ENCODE data around the gene GPS2.

GPS2 gene

DNA sequence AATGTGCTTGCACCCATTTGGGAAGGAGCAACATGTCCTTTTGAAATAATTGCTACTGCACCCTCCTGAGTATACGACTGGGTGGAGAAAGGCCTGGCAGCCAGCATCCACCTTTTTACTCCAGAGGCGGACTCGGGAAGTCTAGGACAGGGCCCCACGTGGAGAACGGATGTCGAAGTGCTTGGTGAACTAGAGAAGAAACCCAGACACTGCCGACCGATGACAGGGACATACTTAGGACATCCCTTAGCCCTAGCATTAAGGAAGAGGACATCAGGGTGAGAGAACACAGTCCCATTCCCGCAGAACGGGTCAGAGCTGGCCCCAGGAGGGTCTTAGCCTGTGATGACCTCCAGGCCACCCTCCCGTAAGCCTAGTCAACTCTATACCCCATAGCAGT is 24.5 kb downstream of the GPS2 start:
- POLR2A ChIA-PET = interaction anchor here (0.5 to 2.0 kb wide), 3 partner anchors 9 to 70 kb away, joined by 4 to 5 read pairs (median 5); partner anchors contain the start of gene SLC2A4
- Histone ChIP-seq H3K4me1 (ENCODE audit: control insufficient read depth, insufficient read depth, low read length) (peaks cover 3% of the 10 kb centered on the region; the same call in 1 of the 2 replicates), H3K27ac (ENCODE audit: extremely low read depth, low read depth, low read length) (no peak overlapping the region), H3K36me3 (ENCODE audit: control insufficient read depth in 2 of 2, insufficient read depth in 1 of 2, low read length in 2 of 2) (no peaks in the 10 kb centered on the region), H3K4me3 (ENCODE audit: low read depth, low read length) (no peak overlapping the region), H3K9me3 (ENCODE audit: control insufficient read depth, insufficient read depth, low read depth, low read length) (no peaks in the 10 kb centered on the region)
- CTCF ChIA-PET = interaction anchor here (1.0 to 3.8 kb wide), 3 partner anchors 10 to 245 kb away, joined by 4 to 33 read pairs (median 13); partner anchors contain the start of gene SLC2A4
- TF ChIP-seq ZNF610 (tag by site-specific recombination; IDR thresholded peaks at IDR 0.05; ENCODE audit: borderline replicate concordance) (no peak), MYNN (tag by site-specific recombination; IDR thresholded peaks at IDR 0.05; ENCODE audit: borderline replicate concordance) (no peak), ZNF121 (tag by site-specific recombination; IDR thresholded peaks at IDR 0.05) (no peak), HOXA7 (CRISPR knock-in tag; IDR thresholded peaks at IDR 0.05; ENCODE audit: borderline replicate concordance) (no peak), ZNF140 (tag by site-specific recombination; IDR thresholded peaks at IDR 0.05) (no peak), AEBP2 (tag by site-specific recombination; IDR thresholded peaks at IDR 0.05; ENCODE audit: borderline replicate concordance) (no peak), SCRT2 (tag by site-specific recombination; IDR thresholded peaks at IDR 0.05) (no peak), ZNF670 (tag by site-specific recombination; IDR thresholded peaks at IDR 0.05; ENCODE audit: low read depth) (no peak), ZNF792 (tag by site-specific recombination; IDR thresholded peaks at IDR 0.05) (no peak)
- TF ChIP-seq, protein P1, sequence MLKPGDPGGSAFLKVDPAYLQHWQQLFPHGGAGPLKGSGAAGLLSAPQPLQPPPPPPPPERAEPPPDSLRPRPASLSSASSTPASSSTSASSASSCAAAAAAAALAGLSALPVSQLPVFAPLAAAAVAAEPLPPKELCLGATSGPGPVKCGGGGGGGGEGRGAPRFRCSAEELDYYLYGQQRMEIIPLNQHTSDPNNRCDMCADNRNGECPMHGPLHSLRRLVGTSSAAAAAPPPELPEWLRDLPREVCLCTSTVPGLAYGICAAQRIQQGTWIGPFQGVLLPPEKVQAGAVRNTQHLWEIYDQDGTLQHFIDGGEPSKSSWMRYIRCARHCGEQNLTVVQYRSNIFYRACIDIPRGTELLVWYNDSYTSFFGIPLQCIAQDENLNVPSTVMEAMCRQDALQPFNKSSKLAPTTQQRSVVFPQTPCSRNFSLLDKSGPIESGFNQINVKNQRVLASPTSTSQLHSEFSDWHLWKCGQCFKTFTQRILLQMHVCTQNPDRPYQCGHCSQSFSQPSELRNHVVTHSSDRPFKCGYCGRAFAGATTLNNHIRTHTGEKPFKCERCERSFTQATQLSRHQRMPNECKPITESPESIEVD (tag by site-specific recombination; IDR thresholded peaks at IDR 0.05) = no peak

DNA sequence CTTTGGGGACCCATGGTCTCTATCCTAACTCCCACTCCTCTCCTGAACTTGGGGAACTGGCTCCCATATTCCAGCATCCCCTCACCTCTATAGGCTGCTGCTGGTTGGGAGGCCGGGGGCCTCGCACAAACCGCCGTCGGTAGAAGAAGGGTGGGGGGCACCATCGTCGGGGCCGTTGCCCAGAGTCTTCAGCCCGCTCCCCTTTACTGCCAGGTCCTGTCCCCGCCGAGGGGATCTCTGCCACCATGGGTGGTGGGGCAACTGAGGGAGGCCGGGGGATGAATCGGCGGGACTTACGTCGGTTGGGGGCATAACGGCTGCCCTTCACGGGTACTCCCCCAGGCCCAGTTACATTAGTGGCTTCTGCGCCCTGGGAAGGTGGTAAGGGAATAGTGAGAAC is 25.0 kb downstream of the GPS2 start:
- Histone ChIP-seq H3K36me3 (ENCODE audit: control insufficient read depth in 2 of 2, insufficient read depth in 1 of 2, low read length in 2 of 2) (no peaks in the 10 kb centered on the region), H3K4me3 (ENCODE audit: low read depth, low read length) (no peak overlapping the region), H3K9me3 (ENCODE audit: control insufficient read depth, insufficient read depth, low read depth, low read length) (no peaks in the 10 kb centered on the region), H3K27ac (ENCODE audit: extremely low read depth, low read depth, low read length) (no peak overlapping the region), H3K4me1 (ENCODE audit: control insufficient read depth, insufficient read depth, low read length) (peaks cover 3% of the 10 kb centered on the region; the same call in 1 of the 2 replicates)
- CTCF ChIA-PET = interaction anchor here (2.8 kb wide), 1 partner anchor 244 kb away, joined by 13 read pairs; no protein-coding TSS in a partner anchor
- no peak for TF ChIP-seq GLI4 (tag by site-specific recombination; IDR thresholded peaks at IDR 0.05)
- TF ChIP-seq SP7 (tag by site-specific recombination; IDR thresholded peaks at IDR 0.05) = no peak
- TF ChIP-seq ZNF747 (tag by site-specific recombination; IDR thresholded peaks at IDR 0.05) = no peak
- TF ChIP-seq ELK4 (IDR thresholded peaks at IDR 0.05; ENCODE audit: borderline replicate concordance, low read depth, low read length) = no peak
- TF ChIP-seq ZNF121 (tag by site-specific recombination; IDR thresholded peaks at IDR 0.05) = no peak
- TF ChIP-seq ZNF10 (tag by site-specific recombination; IDR thresholded peaks at IDR 0.05) = no peak
- no peak for TF ChIP-seq KLF10 (tag by site-specific recombination; IDR thresholded peaks at IDR 0.05)
- TF ChIP-seq ZBTB10 (tag by site-specific recombination; IDR thresholded peaks at IDR 0.05) = no peak
- TF ChIP-seq, protein P2, sequence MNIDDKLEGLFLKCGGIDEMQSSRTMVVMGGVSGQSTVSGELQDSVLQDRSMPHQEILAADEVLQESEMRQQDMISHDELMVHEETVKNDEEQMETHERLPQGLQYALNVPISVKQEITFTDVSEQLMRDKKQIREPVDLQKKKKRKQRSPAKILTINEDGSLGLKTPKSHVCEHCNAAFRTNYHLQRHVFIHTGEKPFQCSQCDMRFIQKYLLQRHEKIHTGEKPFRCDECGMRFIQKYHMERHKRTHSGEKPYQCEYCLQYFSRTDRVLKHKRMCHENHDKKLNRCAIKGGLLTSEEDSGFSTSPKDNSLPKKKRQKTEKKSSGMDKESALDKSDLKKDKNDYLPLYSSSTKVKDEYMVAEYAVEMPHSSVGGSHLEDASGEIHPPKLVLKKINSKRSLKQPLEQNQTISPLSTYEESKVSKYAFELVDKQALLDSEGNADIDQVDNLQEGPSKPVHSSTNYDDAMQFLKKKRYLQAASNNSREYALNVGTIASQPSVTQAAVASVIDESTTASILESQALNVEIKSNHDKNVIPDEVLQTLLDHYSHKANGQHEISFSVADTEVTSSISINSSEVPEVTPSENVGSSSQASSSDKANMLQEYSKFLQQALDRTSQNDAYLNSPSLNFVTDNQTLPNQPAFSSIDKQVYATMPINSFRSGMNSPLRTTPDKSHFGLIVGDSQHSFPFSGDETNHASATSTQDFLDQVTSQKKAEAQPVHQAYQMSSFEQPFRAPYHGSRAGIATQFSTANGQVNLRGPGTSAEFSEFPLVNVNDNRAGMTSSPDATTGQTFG (tag by site-specific recombination; IDR thresholded peaks at IDR 0.05; ENCODE audit: borderline replicate concordance) = no peak
- POLR2A ChIA-PET = interaction anchor here (0.5 kb wide), 1 partner anchor 13 kb away, joined by 4 read pairs; no protein-coding TSS in a partner anchor

Measured in HEK293 (cell line).